Measurements from ENCODE around the gene MMRN2.
"Not testable (repeated sequence)": the region's sequence is repeated elsewhere in the genome, so short reads cannot be mapped to it uniquely, and the experiment has no call there.

The MMRN2 gene

DNA sequence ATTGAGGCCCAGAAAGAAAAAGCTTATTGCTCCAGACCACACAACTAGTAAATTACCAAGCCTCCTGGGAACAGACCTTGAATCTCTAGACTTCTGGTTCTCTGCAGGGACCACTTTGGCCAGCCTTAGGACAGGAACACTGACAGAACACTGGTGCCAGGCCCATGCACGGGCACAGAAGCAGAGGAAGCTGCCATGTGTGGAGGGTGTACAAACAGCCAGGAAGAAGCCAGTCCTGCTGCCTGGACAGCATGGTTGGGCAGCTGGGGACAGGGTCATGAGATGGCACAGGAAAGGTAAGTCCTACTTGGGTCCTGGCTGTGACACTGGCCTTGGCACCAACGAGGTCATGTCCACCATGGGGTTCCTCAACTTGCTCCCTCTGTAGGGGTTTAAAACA is 19.2 kb downstream of the MMRN2 start:
- DNase-seq = no peak

GRCh38 chr10:86937502-86938154 is 19.8 kb downstream of the MMRN2 start:
- no peak for DNase-seq

DNA sequence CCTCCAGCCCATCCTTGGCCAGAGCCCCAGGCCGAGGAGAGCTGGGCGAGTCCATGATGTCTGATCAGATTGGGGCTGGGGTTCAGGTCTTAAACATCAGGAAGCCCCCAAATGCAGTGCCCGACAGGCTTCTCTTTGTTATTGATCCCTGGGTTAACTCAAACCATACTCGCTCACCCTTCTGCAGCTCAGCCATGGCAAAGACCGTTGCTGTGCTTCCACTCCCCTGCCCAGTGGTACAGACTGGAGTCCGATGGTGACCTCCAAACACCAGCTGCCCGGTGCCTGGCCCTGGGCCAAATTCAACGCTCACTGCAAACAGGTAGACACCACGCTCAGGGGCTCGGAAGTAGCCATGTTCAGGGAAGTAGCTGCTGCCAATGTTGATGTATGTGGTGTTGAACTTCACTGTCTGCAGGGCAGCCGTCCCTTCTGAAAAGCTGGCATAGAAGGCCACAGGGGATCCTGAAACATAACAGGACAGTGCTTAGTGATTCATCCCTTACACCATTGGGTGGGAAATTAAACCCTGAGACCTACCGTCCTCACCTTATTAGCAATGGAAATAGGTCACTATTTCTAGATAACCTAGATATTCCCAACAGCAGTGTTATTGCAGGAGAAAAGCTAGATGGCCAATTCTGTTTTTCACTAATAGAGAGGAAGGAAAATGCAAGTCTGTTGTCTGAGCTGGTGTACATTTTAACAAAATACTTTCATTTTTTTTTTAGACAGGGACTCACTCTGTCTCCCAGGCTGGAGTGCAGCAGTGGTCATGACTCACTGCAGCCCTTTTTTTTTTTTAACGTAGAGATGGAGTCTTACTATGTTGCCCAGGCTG is 20.5 kb downstream of the MMRN2 start:
- DNase-seq = no peak

DNA sequence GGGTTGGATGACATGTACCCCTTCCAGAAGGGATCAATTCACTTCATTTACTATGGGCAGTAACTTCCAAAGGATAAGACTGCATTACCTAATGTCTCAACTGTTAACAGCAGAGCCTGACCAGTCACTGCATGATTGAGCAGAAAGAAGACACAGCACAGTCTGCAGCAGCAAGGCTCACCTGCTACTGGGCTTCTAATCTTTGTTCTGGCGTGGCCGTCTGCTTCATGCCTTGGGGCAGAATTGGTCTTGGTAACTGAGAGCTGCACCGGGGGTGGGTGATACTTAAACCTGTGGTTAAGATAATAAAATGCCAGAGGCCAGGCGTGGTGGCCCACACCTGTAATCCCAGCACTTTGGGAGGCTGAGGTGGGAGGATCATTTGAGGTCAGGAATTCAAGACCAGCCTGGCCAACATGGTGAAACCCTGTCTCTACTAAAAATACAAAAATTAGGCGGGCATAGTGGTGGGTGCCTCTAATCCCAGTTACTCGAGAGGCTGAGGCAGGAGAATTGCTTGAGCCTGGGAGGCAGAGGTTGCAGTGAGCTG is 23.2 kb downstream of the MMRN2 start:
- DNase-seq = not testable (repeated sequence)

DNA sequence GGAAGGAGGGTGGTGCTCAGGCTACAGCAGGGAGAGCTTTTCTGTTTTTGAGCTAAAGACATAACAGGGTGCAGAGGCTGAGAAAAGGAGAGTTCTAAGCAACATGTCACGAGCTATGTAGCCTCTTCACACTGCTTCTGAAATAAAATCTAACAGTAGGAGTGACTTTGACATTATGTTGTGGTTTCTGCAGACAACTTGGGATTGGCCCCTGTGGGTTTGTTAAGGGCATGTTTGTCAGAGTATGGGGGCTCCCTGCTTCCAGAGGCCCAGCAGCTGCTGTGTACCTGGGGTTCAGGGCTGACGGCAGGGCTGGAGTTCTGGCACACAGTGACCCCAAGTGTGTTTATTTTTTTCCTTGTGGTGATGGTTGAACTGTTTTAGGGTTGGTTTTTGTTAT is 24.7 kb downstream of the MMRN2 start:
- no peak for DNase-seq

DNA sequence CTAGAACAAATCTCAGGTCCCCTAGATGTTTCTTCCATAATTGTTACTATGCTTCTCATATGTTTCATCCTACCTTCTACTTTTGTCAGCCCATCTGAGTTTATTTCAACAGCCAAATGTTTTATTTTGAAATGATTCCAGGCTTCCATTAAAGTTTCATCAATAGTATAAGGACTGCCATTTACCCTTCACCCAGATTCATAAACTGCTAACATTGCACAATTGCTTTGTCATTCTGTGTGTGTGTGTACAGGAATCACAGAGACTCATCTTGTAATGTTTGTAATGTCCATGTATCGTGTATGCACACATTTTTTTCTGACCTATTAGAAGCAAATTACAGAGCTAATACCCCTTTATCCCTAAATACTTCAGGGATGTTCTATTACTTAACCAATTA is 25.5 kb downstream of the MMRN2 start:
- DNase-seq = no peak

DNA sequence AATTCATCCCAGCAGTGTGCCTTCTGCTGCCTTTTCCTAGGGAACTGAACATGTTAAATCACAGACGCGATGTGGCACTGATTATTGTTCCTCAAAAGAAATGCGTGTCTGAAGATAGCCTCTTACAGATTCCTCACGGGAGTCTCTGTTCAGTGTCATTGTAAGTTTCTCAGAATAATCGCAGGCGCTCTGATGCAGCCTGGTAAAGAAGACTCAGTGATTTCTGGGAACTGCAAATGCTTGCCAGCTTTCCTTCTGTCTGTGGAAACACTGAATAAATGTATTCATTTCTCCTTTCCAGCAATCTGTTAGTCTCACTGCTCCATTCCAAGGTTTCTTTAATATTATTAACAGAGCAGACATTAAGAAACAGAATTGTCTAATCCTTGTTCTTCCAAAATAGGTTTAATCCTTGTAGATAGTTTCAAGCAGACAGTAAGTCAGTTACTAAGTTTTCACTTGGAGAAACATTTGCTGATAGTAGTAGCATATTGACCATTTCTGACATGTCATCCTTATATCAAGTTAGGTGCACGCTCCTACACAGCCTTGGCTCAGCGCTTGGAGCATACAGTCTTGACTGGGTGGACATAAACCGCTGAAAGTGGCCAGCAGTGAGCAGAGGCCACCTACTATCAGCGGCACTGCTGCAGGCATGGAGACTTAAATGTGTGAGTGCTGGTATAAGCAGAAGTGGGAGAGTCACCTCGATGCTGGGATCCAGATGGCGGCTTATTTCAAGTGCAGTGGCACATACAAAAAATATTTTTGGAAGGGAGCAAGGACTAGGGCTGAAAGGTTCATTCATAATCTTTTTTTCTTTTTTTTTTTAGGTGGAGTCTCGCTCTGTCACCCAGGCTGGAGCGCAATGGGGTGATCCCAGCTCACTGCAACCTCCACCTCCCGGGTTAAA is 27.7 kb downstream of the MMRN2 start:
- no peak for DNase-seq

DNA sequence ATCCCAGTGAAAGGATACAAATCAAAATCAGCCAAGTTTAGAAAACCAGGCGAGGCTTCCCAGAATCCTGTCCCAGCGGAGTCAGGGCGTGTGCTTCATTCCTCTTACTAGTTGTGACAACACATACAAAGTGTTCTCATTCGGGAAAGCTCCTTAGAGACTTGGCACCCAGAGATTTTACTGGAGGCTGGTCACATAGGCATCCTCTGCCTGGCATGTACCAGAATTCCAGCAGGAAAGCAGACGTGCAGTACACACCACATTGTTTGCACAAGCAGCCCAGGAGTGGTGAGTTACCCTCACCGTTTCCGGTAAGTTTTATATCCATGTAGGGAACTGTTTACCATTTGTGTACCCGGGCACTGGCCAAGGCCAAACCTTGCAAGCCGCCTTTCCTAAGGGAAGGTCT is 34.9 kb downstream of the MMRN2 start:
- no peak for DNase-seq

DNA sequence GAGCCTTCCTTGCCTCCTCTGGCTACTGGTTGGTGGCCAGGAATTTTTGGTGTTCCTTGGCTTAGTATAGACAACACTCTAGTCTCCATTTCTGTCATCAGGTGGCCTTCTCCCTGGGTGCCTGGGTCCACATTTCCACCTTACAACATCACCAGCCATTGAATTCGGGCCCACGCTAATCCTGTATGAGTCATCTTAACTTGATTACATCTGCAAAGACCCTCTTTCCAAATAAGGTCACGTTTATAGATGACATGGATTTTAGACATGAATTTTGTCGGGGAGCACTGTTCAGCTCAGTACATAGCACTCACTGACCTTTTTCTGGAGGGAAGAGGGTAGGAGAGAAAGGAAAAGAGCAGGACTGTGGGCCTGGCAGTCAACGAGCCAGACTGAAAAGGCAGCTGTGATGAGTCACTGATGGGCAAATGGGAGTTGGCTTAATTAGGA is 39.4 kb downstream of the MMRN2 start:
- no peak for DNase-seq

DNA sequence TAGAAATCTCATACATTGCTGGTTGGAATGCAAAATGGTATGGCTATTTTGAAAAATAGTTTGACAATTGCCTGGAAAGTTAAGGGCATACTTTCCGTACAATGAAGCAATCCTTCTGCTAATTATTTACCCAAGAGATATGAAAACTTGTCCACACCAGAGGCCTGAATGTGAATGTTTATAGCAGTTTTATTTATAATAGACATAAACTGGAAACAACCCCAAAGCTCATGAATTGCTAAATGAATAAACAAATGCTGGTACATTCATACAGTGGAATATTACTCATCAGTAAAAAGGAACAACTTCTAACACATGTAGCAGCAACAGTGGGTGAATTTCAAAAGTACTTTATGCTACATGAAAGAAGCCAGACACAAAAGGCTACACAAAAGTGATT is 42.7 kb downstream of the MMRN2 start:
- no peak for DNase-seq

GRCh38 chr10:86905429-86905828 is 52.0 kb downstream of the MMRN2 start:
- no peak for DNase-seq

- DNase-seq = no peak
Measured at GRCh38 chr10:86904600-86904999, 52.8 kb downstream of the MMRN2 start.

DNA sequence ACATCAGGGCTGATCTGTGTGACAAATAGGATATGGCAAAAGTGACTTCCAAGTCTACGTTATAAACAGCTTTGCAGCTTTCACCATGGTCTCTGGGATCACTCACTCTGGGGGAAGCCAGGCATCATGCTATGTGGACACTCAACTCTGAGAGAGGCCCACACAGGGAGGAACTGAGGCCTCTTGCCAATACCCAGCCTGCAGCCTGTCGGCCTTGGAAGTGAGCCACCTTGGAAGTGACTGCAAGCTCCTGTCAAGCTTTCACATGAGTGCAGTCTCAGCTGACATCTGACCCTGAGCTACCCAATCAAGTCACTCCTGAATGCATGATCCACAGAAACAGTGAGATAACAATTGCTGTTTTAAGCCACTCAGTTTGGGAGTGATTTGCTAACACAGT is 56.5 kb downstream of the MMRN2 start:
- DNase-seq = no peak

- no peak for DNase-seq
Measured at GRCh38 chr10:86899670-86900276, 57.6 kb downstream of the MMRN2 start.

DNA sequence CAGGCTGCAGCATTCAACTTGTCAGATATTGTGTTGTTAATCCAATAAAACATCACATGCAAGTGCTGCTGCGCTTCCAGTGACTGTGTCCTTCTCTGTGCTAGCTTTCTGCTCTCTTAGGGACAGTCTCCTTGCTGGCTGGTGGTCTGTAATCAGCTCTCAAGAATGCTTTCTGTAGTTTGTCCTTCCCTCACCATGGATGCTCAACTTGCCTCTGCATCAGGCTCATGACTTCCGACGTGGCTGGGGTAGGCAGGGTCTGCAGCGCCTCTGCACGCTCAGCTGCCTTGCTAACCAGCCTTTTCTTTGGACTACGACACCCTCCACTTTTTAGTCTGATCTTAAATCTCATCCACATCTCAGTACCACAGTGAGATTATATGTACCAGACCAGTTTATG is 58.3 kb downstream of the MMRN2 start:
- no peak for DNase-seq

GRCh38 chr10:86898511-86898910 is 58.9 kb downstream of the MMRN2 start:
- no peak for DNase-seq

DNA sequence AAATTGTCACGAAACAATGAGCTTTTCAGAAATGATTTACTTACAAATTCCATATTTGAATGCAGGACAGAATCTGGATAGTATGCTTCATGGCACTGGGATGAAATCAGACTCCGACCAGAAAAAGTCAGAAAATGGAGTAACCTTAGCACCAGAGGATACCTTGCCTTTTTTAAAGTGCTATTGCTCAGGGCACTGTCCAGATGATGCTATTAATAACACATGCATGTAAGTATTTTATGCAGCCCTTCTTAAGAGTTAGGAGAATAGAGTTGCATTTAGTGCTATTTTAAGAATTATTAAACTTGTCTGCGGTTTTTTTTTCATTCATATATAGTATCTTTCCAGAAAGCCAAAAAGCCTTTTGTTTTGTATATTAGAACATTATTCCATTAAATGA is 67.4 kb downstream of the MMRN2 start:
- DNase-seq = no peak

DNA sequence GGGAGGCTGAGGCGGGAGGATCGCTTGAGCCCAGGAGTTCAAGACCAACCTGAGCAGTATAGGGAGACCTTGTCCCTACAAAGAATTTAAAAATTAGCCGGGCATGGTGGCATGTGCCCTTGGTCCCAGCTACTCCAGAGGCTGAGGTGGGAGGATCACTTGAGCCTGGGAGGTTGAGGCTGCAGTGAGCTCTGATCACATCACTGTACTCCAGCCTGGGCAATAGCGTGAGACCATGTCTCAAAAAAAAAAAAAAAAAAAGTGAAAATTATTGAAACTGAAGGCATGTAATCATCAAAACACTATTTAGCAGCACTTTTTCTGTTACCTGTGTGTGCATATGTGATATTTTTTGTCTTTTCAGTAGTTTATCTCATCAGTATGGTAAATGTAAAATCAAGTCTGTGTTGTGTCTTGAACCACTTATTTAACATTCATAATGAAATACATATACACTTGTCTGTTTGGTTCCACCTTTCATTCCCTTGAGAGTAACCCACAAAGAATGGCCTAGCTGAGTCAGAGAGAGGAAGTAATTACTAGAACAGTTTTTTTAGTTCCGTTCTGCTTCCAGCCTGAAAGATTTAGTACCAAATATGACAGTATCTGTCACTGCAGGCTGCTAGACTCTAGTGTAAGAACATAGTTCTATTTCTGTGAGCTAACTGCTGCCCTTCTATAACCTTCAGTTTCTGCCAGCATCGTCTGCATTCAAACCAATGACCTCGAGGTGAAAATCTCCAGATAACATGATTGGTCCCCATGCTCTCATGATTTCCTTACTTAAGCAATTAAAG is 68.6 kb downstream of the MMRN2 start:
- DNase-seq = no peak

Measured in activated effector memory CD4-positive, alpha-beta T cell treated with anti-CD3 and anti-CD28 coated beads, Interleukin-2, amount 50 U/mL, for 16 hours (primary cell).